ENCODE measurements around the gene BRME1. TPM values are rescaled to one million over a fixed set of nuclear protein-coding genes. Genes with fewer than 3 reads are reported as not detected.

The BRME1 gene
- polyA plus RNA-seq, 1 donor (not counting 4 experiments of a cell fraction or from before 2014, with no cell fraction given) = 0.22 TPM

DNA sequence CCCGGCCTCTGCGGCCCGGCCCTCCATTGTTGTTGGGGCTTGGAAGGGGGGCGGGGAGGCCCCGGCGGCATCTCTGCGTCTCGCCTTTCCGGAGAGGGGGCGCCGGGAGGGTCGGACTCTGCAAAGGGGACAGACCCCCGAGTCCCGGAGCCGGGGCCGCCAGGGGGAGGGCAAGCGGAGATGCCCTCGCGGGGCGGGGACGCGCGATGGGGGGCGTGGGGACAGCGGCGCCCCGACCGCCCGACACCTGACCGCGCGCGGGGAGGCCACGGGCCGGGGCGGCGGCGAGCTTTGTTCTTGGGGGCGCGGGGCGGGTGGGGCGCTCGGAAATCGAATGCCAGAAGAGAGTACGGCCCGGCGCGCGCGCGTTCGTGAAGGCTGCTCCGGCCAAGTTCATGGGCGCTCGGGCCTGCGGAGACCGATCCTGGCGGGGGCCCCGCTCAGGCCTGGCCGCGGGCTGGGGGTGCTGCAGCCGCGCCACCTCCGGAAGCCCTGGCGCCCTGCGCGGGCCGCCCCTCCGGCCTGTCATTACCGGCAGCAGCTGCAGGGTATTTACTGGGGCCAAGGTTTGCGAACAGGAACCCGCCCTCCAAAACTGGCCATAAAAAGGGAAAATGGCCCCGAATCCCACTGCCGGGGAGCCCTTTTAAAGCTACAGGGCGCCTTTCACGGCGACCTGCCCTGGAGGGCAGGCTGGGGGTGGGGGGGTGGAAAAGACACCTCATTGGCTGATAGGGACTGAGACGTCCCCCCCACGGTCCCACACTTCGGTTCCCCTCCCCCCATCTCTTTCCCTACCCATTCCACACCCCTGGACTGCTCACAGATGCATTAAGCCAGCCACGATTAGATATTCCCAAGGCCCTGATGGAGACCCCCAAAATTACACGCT, 40.1 kb downstream of the BRME1 start:
- peaks cover 18% of the 10 kb centered on the region for H3K27me3 ChIP-seq (ENCODE audit: control insufficient read depth, extremely low read depth, insufficient read depth, low read length)
- no peaks in the 10 kb centered on the region for H3K9me3 ChIP-seq (ENCODE audit: control insufficient read depth, low read depth, low read length)
- H3K27ac ChIP-seq (ENCODE audit: control insufficient read depth, insufficient read depth, low read length) = no peak overlapping the region
- peaks cover 16% of the 10 kb centered on the region for H3K4me1 ChIP-seq (ENCODE audit: control insufficient read depth, extremely low read depth, insufficient read depth, low read length)
- H2AFZ ChIP-seq (ENCODE audit: control insufficient read depth, low read length) = no peak overlapping the region
- H3K36me3 ChIP-seq (ENCODE audit: control insufficient read depth in 2 of 2, extremely low read depth in 1 of 2, insufficient read depth in 2 of 2, low read length in 2 of 2) = no peaks in the 10 kb centered on the region
- H3K9ac ChIP-seq (ENCODE audit: control insufficient read depth, extremely low read depth, insufficient read depth, low read length) = peak overlapping the region; percentile 28
- TF ChIP-seq, protein P1, sequence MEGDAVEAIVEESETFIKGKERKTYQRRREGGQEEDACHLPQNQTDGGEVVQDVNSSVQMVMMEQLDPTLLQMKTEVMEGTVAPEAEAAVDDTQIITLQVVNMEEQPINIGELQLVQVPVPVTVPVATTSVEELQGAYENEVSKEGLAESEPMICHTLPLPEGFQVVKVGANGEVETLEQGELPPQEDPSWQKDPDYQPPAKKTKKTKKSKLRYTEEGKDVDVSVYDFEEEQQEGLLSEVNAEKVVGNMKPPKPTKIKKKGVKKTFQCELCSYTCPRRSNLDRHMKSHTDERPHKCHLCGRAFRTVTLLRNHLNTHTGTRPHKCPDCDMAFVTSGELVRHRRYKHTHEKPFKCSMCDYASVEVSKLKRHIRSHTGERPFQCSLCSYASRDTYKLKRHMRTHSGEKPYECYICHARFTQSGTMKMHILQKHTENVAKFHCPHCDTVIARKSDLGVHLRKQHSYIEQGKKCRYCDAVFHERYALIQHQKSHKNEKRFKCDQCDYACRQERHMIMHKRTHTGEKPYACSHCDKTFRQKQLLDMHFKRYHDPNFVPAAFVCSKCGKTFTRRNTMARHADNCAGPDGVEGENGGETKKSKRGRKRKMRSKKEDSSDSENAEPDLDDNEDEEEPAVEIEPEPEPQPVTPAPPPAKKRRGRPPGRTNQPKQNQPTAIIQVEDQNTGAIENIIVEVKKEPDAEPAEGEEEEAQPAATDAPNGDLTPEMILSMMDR (optimal IDR thresholded peaks at IDR 0.05 in 1 of 3, IDR thresholded peaks at IDR 0.05 in 1 of 3, conservative IDR thresholded peaks at IDR 0.05 in 1 of 3; ENCODE audit: extremely low read depth in 1 of 3, insufficient read depth in 2 of 3, low read length in 3 of 3) = no peak
- peak; percentile 83 for TF ChIP-seq EZH2 (IDR thresholded peaks at IDR 0.05; ENCODE audit: low read length)
- FAIRE-seq = no peak
- peak overlapping the region; percentile 31 to 52 (median 51) for H3K4me3 ChIP-seq (ENCODE audit: control insufficient read depth in 2 of 3, extremely low read depth in 1 of 3, insufficient read depth in 2 of 3, low read depth in 1 of 3, low read length in 3 of 3)
- dilution Hi-C loops (cut with MboI; ENCODE audit: extremely low pct_ligation_motif_present, low sequenced_read_pairs) = no loop called here
- no peaks in the 10 kb centered on the region for H3K9me1 ChIP-seq (ENCODE audit: control insufficient read depth, extremely low read depth, insufficient read depth, low read length)
- H3K79me2 ChIP-seq (ENCODE audit: control insufficient read depth, insufficient read depth, low read length) = no peaks in the 10 kb centered on the region
- H3K4me2 ChIP-seq (ENCODE audit: control insufficient read depth, extremely low read depth, insufficient read depth, low read depth, low read length) = peak overlapping the region; percentile 77
- no peaks in the 10 kb centered on the region for H4K20me1 ChIP-seq (ENCODE audit: control insufficient read depth, extremely low read depth, insufficient read depth, low read length)
- DNase-seq (ENCODE audit: low read depth, low spot score) = no peak

DNA sequence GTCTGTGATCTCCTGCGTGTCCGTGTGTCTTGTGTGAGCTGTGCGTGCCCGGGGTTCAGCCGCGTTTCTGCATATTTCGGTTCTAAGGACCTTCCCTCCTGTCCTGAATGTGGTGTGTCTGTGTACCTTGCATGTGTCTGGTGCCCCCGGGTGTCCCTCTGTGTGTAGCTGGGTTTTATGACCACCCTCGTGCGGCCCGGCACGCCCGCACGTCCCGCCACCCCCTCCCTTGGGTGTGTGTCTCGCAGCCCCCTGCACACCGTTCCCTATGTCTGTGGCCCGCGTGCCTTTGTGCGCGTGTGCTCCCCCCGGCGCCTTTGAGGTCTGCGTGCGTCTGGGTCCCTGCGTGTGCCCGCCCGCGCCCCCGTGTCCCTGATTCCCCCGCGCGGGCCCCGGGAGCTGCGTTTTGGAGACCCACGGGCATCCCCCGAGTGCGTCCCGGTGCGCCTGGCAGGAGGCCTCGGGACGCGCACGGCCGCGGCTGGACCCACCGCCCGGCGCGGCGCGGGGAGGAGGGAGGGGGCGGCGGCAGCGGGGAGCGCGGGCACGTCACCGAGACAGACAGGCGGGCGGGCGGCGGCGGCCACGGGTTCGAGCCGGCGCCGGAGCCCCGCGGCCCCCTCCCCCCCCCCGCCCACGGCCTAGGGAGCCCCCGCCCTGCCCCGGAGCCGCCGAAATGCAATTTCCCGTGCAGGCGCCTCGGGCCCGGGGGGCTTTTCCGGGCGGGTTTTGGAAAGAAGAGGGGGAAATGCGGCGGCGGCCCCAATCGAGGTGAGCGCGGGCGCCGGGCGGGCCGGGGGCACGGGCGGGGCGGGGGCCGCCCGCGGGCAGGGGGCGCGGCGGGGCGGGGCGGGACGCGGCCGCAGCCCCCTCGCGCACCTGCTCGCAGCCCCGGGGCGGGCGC, 41.0 kb downstream of the BRME1 start:
- H3K27ac ChIP-seq (ENCODE audit: control insufficient read depth, insufficient read depth, low read length) = no peak overlapping the region
- H3K4me1 ChIP-seq (ENCODE audit: control insufficient read depth, extremely low read depth, insufficient read depth, low read length) = peaks cover 16% of the 10 kb centered on the region
- no peak overlapping the region for H3K9ac ChIP-seq (ENCODE audit: control insufficient read depth, extremely low read depth, insufficient read depth, low read length)
- H3K4me3 ChIP-seq (ENCODE audit: control insufficient read depth in 2 of 3, extremely low read depth in 1 of 3, insufficient read depth in 2 of 3, low read depth in 1 of 3, low read length in 3 of 3) = peak overlapping the region in 1 of 3 experiments; percentile 31
- peak; percentile 99 for TF ChIP-seq EZH2 (IDR thresholded peaks at IDR 0.05; ENCODE audit: low read length)
- TF ChIP-seq, protein P1 (optimal IDR thresholded peaks at IDR 0.05 in 1 of 3, IDR thresholded peaks at IDR 0.05 in 1 of 3, conservative IDR thresholded peaks at IDR 0.05 in 1 of 3; ENCODE audit: extremely low read depth in 1 of 3, insufficient read depth in 2 of 3, low read length in 3 of 3) = no peak
- dilution Hi-C loops (cut with MboI; ENCODE audit: extremely low pct_ligation_motif_present, low sequenced_read_pairs) = no loop called here
- no peaks in the 10 kb centered on the region for H3K79me2 ChIP-seq (ENCODE audit: control insufficient read depth, insufficient read depth, low read length)
- peaks cover 18% of the 10 kb centered on the region for H3K27me3 ChIP-seq (ENCODE audit: control insufficient read depth, extremely low read depth, insufficient read depth, low read length)
- no peak overlapping the region for H2AFZ ChIP-seq (ENCODE audit: control insufficient read depth, low read length)
- no peak for FAIRE-seq
- H3K4me2 ChIP-seq (ENCODE audit: control insufficient read depth, extremely low read depth, insufficient read depth, low read depth, low read length) = no peak overlapping the region
- H3K9me1 ChIP-seq (ENCODE audit: control insufficient read depth, extremely low read depth, insufficient read depth, low read length) = no peaks in the 10 kb centered on the region
- H3K9me3 ChIP-seq (ENCODE audit: control insufficient read depth, low read depth, low read length) = no peaks in the 10 kb centered on the region
- H4K20me1 ChIP-seq (ENCODE audit: control insufficient read depth, extremely low read depth, insufficient read depth, low read length) = no peaks in the 10 kb centered on the region
- no peaks in the 10 kb centered on the region for H3K36me3 ChIP-seq (ENCODE audit: control insufficient read depth in 2 of 2, extremely low read depth in 1 of 2, insufficient read depth in 2 of 2, low read length in 2 of 2)
- no peak for DNase-seq (ENCODE audit: low read depth, low spot score)
